ENCODE data around the gene OR52N2. TPM values are rescaled to one million over a fixed set of nuclear protein-coding genes. Genes with fewer than 3 reads are reported as not detected.

The OR52N2 gene
- total and polyA plus RNA-seq, 2 experiments from 2014 or later = not detected

- Histone ChIP-seq H3K4me1 (ENCODE audit: low read depth) (no peaks in the 10 kb centered on the region), H3K27ac (no peak overlapping the region), H3K9me3 (ENCODE audit: low read depth) (no peaks in the 10 kb centered on the region), H3K4me3 (no peak overlapping the region), H3K27me3 (no peaks in the 10 kb centered on the region), H3K36me3 (no peaks in the 10 kb centered on the region)
- DNase-seq (ENCODE audit: low read depth in 1 of 2, low spot score in 1 of 2) = no peak
- TF ChIP-seq CTCF (IDR thresholded peaks at IDR 0.05; ENCODE audit: low read depth, low read length) = no peak
Measured at GRCh38 chr11:5803982-5804381, 4.7 kb upstream of the OR52N2 start.

GRCh38 chr11:5807580-5807979 is 1.1 kb upstream of the OR52N2 start:
- no peaks in the 10 kb centered on the region for H3K27me3 ChIP-seq
- peak in 1 of 2 donors; percentile 14 for DNase-seq (ENCODE audit: low read depth in 1 of 2, low spot score in 1 of 2)
- no peaks in the 10 kb centered on the region for H3K9me3 ChIP-seq (ENCODE audit: low read depth)
- no peak overlapping the region for H3K27ac ChIP-seq
- H3K4me3 ChIP-seq = no peak overlapping the region
- no peaks in the 10 kb centered on the region for H3K36me3 ChIP-seq
- TF ChIP-seq CTCF (IDR thresholded peaks at IDR 0.05; ENCODE audit: low read depth, low read length) = no peak
- no peaks in the 10 kb centered on the region for H3K4me1 ChIP-seq (ENCODE audit: low read depth)

DNA sequence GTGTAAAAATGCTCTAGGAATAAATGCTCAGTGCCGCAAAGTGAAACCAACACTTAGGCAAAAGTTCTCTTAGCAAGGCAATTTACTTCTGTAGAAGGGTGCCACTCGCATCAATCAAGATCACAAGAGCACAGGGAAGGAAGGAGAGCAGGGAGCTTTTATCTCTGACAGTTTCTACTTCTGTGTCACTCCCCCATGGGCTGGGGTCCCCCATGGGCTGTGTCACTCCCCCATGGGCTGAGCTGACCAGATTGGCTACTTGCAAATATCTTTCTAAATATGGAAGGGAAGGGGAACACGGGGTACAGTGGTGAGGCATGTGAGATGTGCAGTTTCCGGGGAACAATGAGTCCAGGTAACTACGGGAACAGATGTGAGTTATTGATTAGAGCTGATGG is 397 bp downstream of the OR52N2 start:
- Histone ChIP-seq H3K27me3 (no peaks in the 10 kb centered on the region), H3K27ac (no peak overlapping the region), H3K36me3 (no peaks in the 10 kb centered on the region), H3K4me1 (ENCODE audit: low read depth) (no peaks in the 10 kb centered on the region), H3K4me3 (peak overlapping the region; percentile 16), H3K9me3 (ENCODE audit: low read depth) (no peaks in the 10 kb centered on the region)
- TF ChIP-seq CTCF (IDR thresholded peaks at IDR 0.05; ENCODE audit: low read depth, low read length) = no peak
- peak in 1 of 2 donors; percentile 2 for DNase-seq (ENCODE audit: low read depth in 1 of 2, low spot score in 1 of 2)

- Histone ChIP-seq H3K27ac (no peak overlapping the region), H3K36me3 (no peaks in the 10 kb centered on the region), H3K4me3 (no peak overlapping the region), H3K9me3 (ENCODE audit: low read depth) (no peaks in the 10 kb centered on the region), H3K4me1 (ENCODE audit: low read depth) (no peaks in the 10 kb centered on the region), H3K27me3 (no peaks in the 10 kb centered on the region)
- no peak for TF ChIP-seq CTCF (IDR thresholded peaks at IDR 0.05; ENCODE audit: low read depth, low read length)
- no peak for DNase-seq (ENCODE audit: low read depth in 1 of 2, low spot score in 1 of 2)
Measured at GRCh38 chr11:5809905-5810795, 1.4 kb downstream of the OR52N2 start.

- TF ChIP-seq CTCF (IDR thresholded peaks at IDR 0.05; ENCODE audit: low read depth, low read length) = no peak
- Histone ChIP-seq H3K4me3 (no peak overlapping the region), H3K4me1 (ENCODE audit: low read depth) (no peaks in the 10 kb centered on the region), H3K27ac (no peak overlapping the region), H3K36me3 (no peaks in the 10 kb centered on the region), H3K27me3 (no peaks in the 10 kb centered on the region), H3K9me3 (ENCODE audit: low read depth) (no peaks in the 10 kb centered on the region)
- no peak for DNase-seq (ENCODE audit: low read depth in 1 of 2, low spot score in 1 of 2)
Measured at GRCh38 chr11:5815534-5815933, 6.8 kb downstream of the OR52N2 start.

Data from cardiac muscle cell (in vitro differentiated cells and primary cell).